Measurements from ENCODE around the gene CNTNAP2. TPM values are rescaled to one million over a fixed set of nuclear protein-coding genes. Genes with fewer than 3 reads are reported as not detected.

The CNTNAP2 gene
- total RNA-seq, 6 experiments from 2014 or later: 1.8 to 8.1 (median 3.9) TPM

GRCh38 chr7:148434181-148434757, 2317.7 kb downstream of the CNTNAP2 start:
- no peak for ATAC-seq
- H3K27ac ChIP-seq: no peak overlapping the region
- H3K9me3 ChIP-seq: no peaks in the 10 kb centered on the region
- WGBS (ENCODE audit: insufficient coverage, low coverage, low lambda C conversion rate, missing lambda C conversion rate): 89% methylated on average over 9 of the region's 13 CpGs
- no peaks in the 10 kb centered on the region for H3K27me3 ChIP-seq
- no peaks in the 10 kb centered on the region for H3K36me3 ChIP-seq
- intact Hi-C loops (cut with DNase I): no loop called here
- peaks cover 0 to 2% (median 0%) of the 10 kb centered on the region in 4 donors for H3K4me1 ChIP-seq
- TF ChIP-seq CTCF (IDR thresholded peaks at IDR 0.05) (no peak), POLR2A (IDR thresholded peaks at IDR 0.05) (no peak)
- no peak for DNase-seq
- no peak overlapping the region for H3K4me3 ChIP-seq

- 70% methylated on average over 2 of the region's 2 CpGs for WGBS (ENCODE audit: insufficient coverage, low coverage, low lambda C conversion rate, missing lambda C conversion rate)
- no peak overlapping the region for H3K27ac ChIP-seq
- H3K4me1 ChIP-seq: peaks cover 0 to under 1% (median 0%) of the 10 kb centered on the region in 4 donors
- ATAC-seq: no peak
- intact Hi-C loops (cut with DNase I): no loop called here
- no peak for DNase-seq
- no peaks in the 10 kb centered on the region for H3K27me3 ChIP-seq
- TF ChIP-seq CTCF (IDR thresholded peaks at IDR 0.05) (no peak), POLR2A (IDR thresholded peaks at IDR 0.05) (no peak)
- H3K4me3 ChIP-seq: no peak overlapping the region
- H3K9me3 ChIP-seq: no peaks in the 10 kb centered on the region
- H3K36me3 ChIP-seq: no peaks in the 10 kb centered on the region
Observed at GRCh38 chr7:148434887-148435286, 2318.3 kb downstream of the CNTNAP2 start.

- ATAC-seq (no peak), DNase-seq (no peak)
- no peaks in the 10 kb centered on the region for H3K36me3 ChIP-seq
- intact Hi-C loops (cut with DNase I): no loop called here
- no peaks in the 10 kb centered on the region for H3K9me3 ChIP-seq
- H3K27ac ChIP-seq: no peak overlapping the region
- H3K4me1 ChIP-seq: peaks cover 0 to 8% (median 0%) of the 10 kb centered on the region in 4 donors
- TF ChIP-seq POLR2A (IDR thresholded peaks at IDR 0.05): no peak
- no peak for TF ChIP-seq CTCF (IDR thresholded peaks at IDR 0.05)
- WGBS (ENCODE audit: insufficient coverage, low coverage, low lambda C conversion rate, missing lambda C conversion rate): 49% methylated on average over 5 of the region's 6 CpGs
- H3K4me3 ChIP-seq: no peak overlapping the region
- no peaks in the 10 kb centered on the region for H3K27me3 ChIP-seq
Observed at GRCh38 chr7:148435715-148436114, 2319.1 kb downstream of the CNTNAP2 start.

- Histone ChIP-seq H3K36me3 (no peaks in the 10 kb centered on the region), H3K27ac (no peak overlapping the region), H3K27me3 (no peaks in the 10 kb centered on the region), H3K4me3 (no peak overlapping the region), H3K4me1 (peaks cover 0 to 8% (median 0%) of the 10 kb centered on the region in 4 donors), H3K9me3 (no peaks in the 10 kb centered on the region)
- WGBS (ENCODE audit: insufficient coverage, low coverage, low lambda C conversion rate, missing lambda C conversion rate): 92% methylated on average over 2 of the region's 4 CpGs
- DNase-seq (no peak), ATAC-seq (peak in 1 of 4 donors; percentile 23)
- no peak for TF ChIP-seq CTCF (IDR thresholded peaks at IDR 0.05)
- no peak for TF ChIP-seq POLR2A (IDR thresholded peaks at IDR 0.05)
- intact Hi-C loops (cut with DNase I): no loop called here
Observed at GRCh38 chr7:148436135-148436534, 2319.5 kb downstream of the CNTNAP2 start.
